Endothelial cell of umbilical vein (primary cell): ENCODE results near the gene FOSL2. TPM values are rescaled to one million over a fixed set of nuclear protein-coding genes. Genes with fewer than 3 reads are reported as not detected.

Source experiments
- BruUV-seq: library from RNA; stranded (reverse); fragments of 400-500 nt; replicated peaks from 2 replicates; lab custom pipeline; 2021; lab: Mats Ljungman, UMichigan
- CTCF ChIA-PET: fragments of 300-600, 350-600 bp; sonication (Branson Sonifier 250); formaldehyde crosslinking; loops from one replicate; lab custom pipeline; 2021; ENCODE audit warnings: antibody characterized with exemption, inconsistent platforms; lab: Charles Lee
- POLR2A ChIA-PET: fragments of 300-600, 350-600 bp; sonication (Branson Sonifier 250); formaldehyde crosslinking; loops from one replicate; lab custom pipeline; 2021; ENCODE audit warnings: antibody characterized with exemption, inconsistent platforms; lab: Charles Lee
- DNase-seq: peaks from one replicate; pipeline ENCODE4 v3.0.0-alpha.2; 2011; ENCODE audit warnings: low read depth, low spot score
- FAIRE-seq: peaks from 2 replicates; lab custom pipeline; 2011; peaks lifted over from hg19 to GRCh38; lab: Jason Lieb, UNC
- H2AFZ ChIP-seq: 2 replicates; pipeline ENCODE4 v1.6.0; 2012; ENCODE audit warnings: low read depth, low read length, control low read depth, inconsistent platforms
- H3K27ac ChIP-seq: 2 replicates; pipeline ENCODE4 v1.5.1; 2011; ENCODE audit warnings: low read depth, mild to moderate bottlenecking, control low read depth, low read length, moderate library complexity; ENCODE audit not compliant: insufficient read depth
- H3K27me3 ChIP-seq, 2 experiments: 2 replicates each; pipeline versions ENCODE4 v1.6.0 to v1.6.1; 2011; ENCODE audit warnings: low read length in 2 of 2, mixed read lengths in 1 of 2; ENCODE audit not compliant: control insufficient read depth in 2 of 2, insufficient read depth in 2 of 2
- H3K36me3 ChIP-seq, 2 experiments: 2 replicates in 1 of 2; 3 replicates in 1 of 2; pipeline ENCODE4 v1.5.1; 2011; ENCODE audit warnings: low read length in 2 of 2, mild to moderate bottlenecking in 1 of 2, moderate library complexity in 1 of 2; ENCODE audit not compliant: control insufficient read depth in 2 of 2, insufficient read depth in 2 of 2; ENCODE audit errors: extremely low read depth in 1 of 2
- H3K4me1 ChIP-seq: 3 replicates; pipeline ENCODE4 v1.5.1; 2011; ENCODE audit warnings: mild to moderate bottlenecking, low read length; ENCODE audit not compliant: control insufficient read depth, insufficient read depth; ENCODE audit errors: extremely low read depth
- H3K4me2 ChIP-seq: 2 replicates; pipeline ENCODE4 v1.6.1; 2011; ENCODE audit warnings: low read length, control low read depth, mixed read lengths; ENCODE audit not compliant: insufficient read depth
- H3K4me3 ChIP-seq, 3 experiments: fragments of 200-600 bp in 1 of 3; sonication (generic), shearing (Covaris generic) in 1 of 3; replicated peaks in 1 of 3; 2 replicates each; pipeline ENCODE4 v1.5.1; 2011 to 2016; ENCODE audit warnings: control low read depth in 3 of 3, low read length in 3 of 3, mild to moderate bottlenecking in 2 of 3, inconsistent platforms in 1 of 3, low read depth in 1 of 3, moderate library complexity in 1 of 3; ENCODE audit not compliant: insufficient read depth in 1 of 3
- H3K79me2 ChIP-seq: 2 replicates; pipeline ENCODE4 v1.6.0; 2012; ENCODE audit warnings: low read length, inconsistent platforms; ENCODE audit not compliant: control insufficient read depth, insufficient read depth
- H3K9ac ChIP-seq: replicated peaks from 2 replicates; pipeline ENCODE3; 2011; ENCODE audit warnings: low read length, control low read depth; ENCODE audit not compliant: insufficient read depth; ENCODE audit errors: extremely low read depth
- H3K9me1 ChIP-seq: replicated peaks from 3 replicates; pipeline ENCODE4 v1.6.0; 2011; ENCODE audit warnings: mild to moderate bottlenecking, low read length; ENCODE audit not compliant: control insufficient read depth, insufficient read depth; ENCODE audit errors: extremely low read depth
- H3K9me3 ChIP-seq: replicated peaks from 2 replicates; pipeline ENCODE4 v1.5.1; 2012; ENCODE audit warnings: low read length, inconsistent platforms; ENCODE audit not compliant: control insufficient read depth, insufficient read depth
- H4K20me1 ChIP-seq: replicated peaks from 2 replicates; pipeline ENCODE3; 2011; ENCODE audit warnings: mild to moderate bottlenecking, low read length; ENCODE audit not compliant: control insufficient read depth, insufficient read depth; ENCODE audit errors: extremely low read depth
- POLR2AphosphoS5 ChIP-seq: IDR thresholded peaks from 2 replicates; pipeline ENCODE4 v1.6.1; 2012; ENCODE audit warnings: low read depth, mild to moderate bottlenecking, control low read depth, low read length, moderate library complexity; ENCODE audit not compliant: insufficient read depth
- dilution Hi-C: fragments of 300-500 bp; cut with MboI; formaldehyde crosslinking; loops from one replicate; pipeline ENCODE4 v1.15.0; 2019; ENCODE audit warnings: low sequenced_read_pairs; ENCODE audit not compliant: extremely low pct_ligation_motif_present
- intact Hi-C: fragments of 100-400 bp; cut with micrococcal nuclease; formaldehyde crosslinking; loops from one replicate; pipeline ENCODE4 v1.10.0; 2022
- polyA plus RNA-seq, 4 experiments: library from polyadenylated mRNA; depleted of rRNA in 3 of 4; stranded (reverse) in 3 of 4; unstranded in 1 of 4; fragments of >200 nt; gene quantifications; 2 replicates each; pipeline versions ENCODE4 v1.2.1 to v1.2.3, GENCODE V29; 2011 to 2012; ENCODE audit warnings: missing spikeins in 1 of 4
- total RNA-seq: library from RNA; stranded (reverse); gene quantifications from 2 replicates; pipeline ENCODE4 v1.2.3, GENCODE V29; 2021
- TF ChIP-seq, protein P1 (sequence below), 2 donors: IDR thresholded peaks; 1 replicate in 1 of 2; 2 replicates in 1 of 2; pipeline ENCODE4 v1.5.1; 2011; ENCODE audit warnings: low read length in 2 of 2, mild to moderate bottlenecking in 2 of 2, moderate library complexity in 2 of 2, control low read depth in 1 of 2, inconsistent platforms in 1 of 2, low read depth in 1 of 2; ENCODE audit not compliant: insufficient read depth in 1 of 2; ENCODE audit errors: extremely low read depth in 1 of 2

The FOSL2 gene
- total and polyA plus RNA-seq, 2 donors (not counting 3 experiments of a cell fraction or from before 2014, with no cell fraction given), result 43.9 to 85.3 TPM

DNA sequence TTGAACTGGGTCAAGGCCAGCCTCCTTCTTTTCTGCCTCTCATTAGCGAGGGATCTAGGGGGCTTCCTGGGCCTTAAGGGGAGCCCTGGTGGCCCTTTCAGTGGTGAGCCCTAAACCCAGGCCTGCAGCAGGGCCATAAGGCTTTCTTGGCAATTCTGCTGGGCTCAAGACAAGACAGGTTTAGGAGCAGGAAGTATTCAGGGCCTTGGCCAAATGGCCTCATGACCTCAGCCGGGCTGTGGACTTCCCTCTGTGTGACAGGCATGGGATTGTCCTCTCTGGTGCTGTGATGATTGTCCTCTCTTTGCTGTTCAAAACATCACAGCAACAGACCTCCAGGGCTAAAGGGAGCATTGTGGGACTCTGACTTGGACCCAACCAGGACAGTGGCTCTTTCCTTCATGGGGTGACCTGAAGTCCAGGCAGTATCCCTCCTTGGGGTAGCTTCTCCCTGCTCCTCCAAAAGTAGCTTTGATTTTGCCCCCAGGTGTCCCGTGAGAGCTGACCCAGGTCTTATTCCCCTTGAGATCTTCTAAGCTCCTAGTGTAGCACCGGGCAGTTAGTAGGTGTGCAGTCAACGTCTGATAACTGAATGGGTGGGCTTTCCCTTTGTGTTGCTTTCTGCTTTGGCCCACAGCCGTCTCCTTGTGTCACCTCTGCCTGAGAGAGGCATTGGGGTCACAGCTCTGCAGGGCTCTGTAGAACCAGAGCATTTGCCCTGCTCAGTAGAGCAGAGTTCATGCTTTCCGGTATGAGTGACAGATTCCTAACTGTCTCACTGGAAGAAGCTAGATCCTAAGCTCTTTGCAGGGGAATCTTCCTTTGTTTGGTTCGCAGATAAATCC lies 14.7 kb downstream of the FOSL2 start:
- Histone ChIP-seq H3K4me2 (no peak overlapping the region), H3K27me3 (no peaks in the 10 kb centered on the region), H3K79me2 (peaks cover 64% of the 10 kb centered on the region), H3K9me1 (no peaks in the 10 kb centered on the region), H3K9ac (peak overlapping the region; percentile 54), H4K20me1 (peaks cover 3% of the 10 kb centered on the region), H3K27ac (peak overlapping the region; percentile 79), H3K4me3 (no peak overlapping the region), H2AFZ (no peak overlapping the region), H3K9me3 (no peaks in the 10 kb centered on the region), H3K4me1 (peaks cover 65% of the 10 kb centered on the region), H3K36me3 (peaks cover 39 to 77% of the 10 kb centered on the region in 2 experiments)
- intact Hi-C loops (no loop called here), dilution Hi-C loops (loop anchor here (25.0 kb wide), 1 partner anchor 670 kb away; no protein-coding TSS in a partner anchor)
- FAIRE-seq (peak; percentile 67), DNase-seq (no peak)
- ChIA-PET POLR2A (interaction anchor here (0.6 to 2.3 kb wide), 4 partner anchors 11 to 708 kb away, joined by 3 to 15 read pairs (median 4); no protein-coding TSS in a partner anchor), CTCF (interaction anchor here (1.0 to 4.7 kb wide), 11 partner anchors 11 to 724 kb away, joined by 3 to 14 read pairs (median 5); partner anchors contain the start of gene FOSL2)
- TF ChIP-seq, protein P1, sequence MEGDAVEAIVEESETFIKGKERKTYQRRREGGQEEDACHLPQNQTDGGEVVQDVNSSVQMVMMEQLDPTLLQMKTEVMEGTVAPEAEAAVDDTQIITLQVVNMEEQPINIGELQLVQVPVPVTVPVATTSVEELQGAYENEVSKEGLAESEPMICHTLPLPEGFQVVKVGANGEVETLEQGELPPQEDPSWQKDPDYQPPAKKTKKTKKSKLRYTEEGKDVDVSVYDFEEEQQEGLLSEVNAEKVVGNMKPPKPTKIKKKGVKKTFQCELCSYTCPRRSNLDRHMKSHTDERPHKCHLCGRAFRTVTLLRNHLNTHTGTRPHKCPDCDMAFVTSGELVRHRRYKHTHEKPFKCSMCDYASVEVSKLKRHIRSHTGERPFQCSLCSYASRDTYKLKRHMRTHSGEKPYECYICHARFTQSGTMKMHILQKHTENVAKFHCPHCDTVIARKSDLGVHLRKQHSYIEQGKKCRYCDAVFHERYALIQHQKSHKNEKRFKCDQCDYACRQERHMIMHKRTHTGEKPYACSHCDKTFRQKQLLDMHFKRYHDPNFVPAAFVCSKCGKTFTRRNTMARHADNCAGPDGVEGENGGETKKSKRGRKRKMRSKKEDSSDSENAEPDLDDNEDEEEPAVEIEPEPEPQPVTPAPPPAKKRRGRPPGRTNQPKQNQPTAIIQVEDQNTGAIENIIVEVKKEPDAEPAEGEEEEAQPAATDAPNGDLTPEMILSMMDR (IDR thresholded peaks at IDR 0.05; ENCODE audit: extremely low read depth in 1 of 2, insufficient read depth in 1 of 2, low read depth in 1 of 2, low read length in 2 of 2), result no peak
- no peak for TF ChIP-seq POLR2AphosphoS5
- BruUV-seq, result no TSS peak
